ENCODE data around the gene ARPC1A. TPM values are rescaled to one million over a fixed set of nuclear protein-coding genes. Genes with fewer than 3 reads are reported as not detected.
"Not testable (repeated sequence)": the region's sequence is repeated elsewhere in the genome, so short reads cannot be mapped to it uniquely, and the experiment has no call there.

The ARPC1A gene
- total RNA-seq, 1 donor from 2014 or later = 269 TPM

- no peak for TF ChIP-seq CTCF (IDR thresholded peaks at IDR 0.05; ENCODE audit: insufficient read depth, low read length, severe bottlenecking)
- peaks cover 44% of the 10 kb centered on the region for H3K36me3 ChIP-seq (ENCODE audit: control insufficient read depth, insufficient read depth, low read length)
- FAIRE-seq = no peak
Observed at GRCh38 chr7:99385564-99385963, 59.9 kb downstream of the ARPC1A start.

GRCh38 chr7:99386584-99387238 lies 61.0 kb downstream of the ARPC1A start:
- Histone ChIP-seq H3K4me3 (ENCODE audit: low read depth, low read length) (no peak overlapping the region), H3K27me3 (ENCODE audit: control insufficient read depth, insufficient read depth, low read length) (no peaks in the 10 kb centered on the region), H3K36me3 (ENCODE audit: control insufficient read depth, insufficient read depth, low read length) (peaks cover 42% of the 10 kb centered on the region)
- FAIRE-seq = no peak
- peak; percentile 24 for TF ChIP-seq CTCF (IDR thresholded peaks at IDR 0.05; ENCODE audit: insufficient read depth, low read length, severe bottlenecking)
- no peak for DNase-seq (ENCODE audit: low read depth)

More at GRCh38 chr7:99385564-99385963, 59.9 kb downstream of the ARPC1A start:
- Histone ChIP-seq H3K4me3 (ENCODE audit: low read depth, low read length) (no peak overlapping the region), H3K27me3 (ENCODE audit: control insufficient read depth, insufficient read depth, low read length) (no peaks in the 10 kb centered on the region)
- no peak for DNase-seq (ENCODE audit: low read depth)

GRCh38 chr7:99387239-99387635 lies 61.5 kb downstream of the ARPC1A start:
- not testable (repeated sequence) for H3K4me3 ChIP-seq (ENCODE audit: low read depth, low read length); FAIRE-seq
- H3K36me3 ChIP-seq (ENCODE audit: control insufficient read depth, insufficient read depth, low read length) = peaks cover 43% of the 10 kb centered on the region

GRCh38 chr7:99387912-99388311 lies 62.2 kb downstream of the ARPC1A start:
- no peak for FAIRE-seq

More at GRCh38 chr7:99387239-99387635, 61.5 kb downstream of the ARPC1A start:
- DNase-seq (ENCODE audit: low read depth); H3K27me3 ChIP-seq (ENCODE audit: control insufficient read depth, insufficient read depth, low read length): not testable (repeated sequence)

GRCh38 chr7:99389772-99390171 lies 64.1 kb downstream of the ARPC1A start:
- FAIRE-seq (no peak), DNase-seq (ENCODE audit: low read depth) (no peak)
- no peaks in the 10 kb centered on the region for H3K27me3 ChIP-seq (ENCODE audit: control insufficient read depth, insufficient read depth, low read length)
- H3K36me3 ChIP-seq (ENCODE audit: control insufficient read depth, insufficient read depth, low read length) = peaks cover 49% of the 10 kb centered on the region
- no peak for TF ChIP-seq CTCF (IDR thresholded peaks at IDR 0.05; ENCODE audit: insufficient read depth, low read length, severe bottlenecking)
- no peak overlapping the region for H3K4me3 ChIP-seq (ENCODE audit: low read depth, low read length)

More at GRCh38 chr7:99387912-99388311, 62.2 kb downstream of the ARPC1A start:
- no peaks in the 10 kb centered on the region for H3K27me3 ChIP-seq (ENCODE audit: control insufficient read depth, insufficient read depth, low read length)
- DNase-seq (ENCODE audit: low read depth) = no peak
- H3K4me3 ChIP-seq (ENCODE audit: low read depth, low read length) = no peak overlapping the region
- TF ChIP-seq CTCF (IDR thresholded peaks at IDR 0.05; ENCODE audit: insufficient read depth, low read length, severe bottlenecking) = no peak
- peaks cover 44% of the 10 kb centered on the region for H3K36me3 ChIP-seq (ENCODE audit: control insufficient read depth, insufficient read depth, low read length)

GRCh38 chr7:99390941-99391602 lies 65.4 kb downstream of the ARPC1A start:
- H3K27me3 ChIP-seq (ENCODE audit: control insufficient read depth, insufficient read depth, low read length) = no peaks in the 10 kb centered on the region
- no peak for TF ChIP-seq CTCF (IDR thresholded peaks at IDR 0.05; ENCODE audit: insufficient read depth, low read length, severe bottlenecking)
- peaks cover 51% of the 10 kb centered on the region for H3K36me3 ChIP-seq (ENCODE audit: control insufficient read depth, insufficient read depth, low read length)
- FAIRE-seq = peak; percentile 28
- no peak for DNase-seq (ENCODE audit: low read depth)
- no peak overlapping the region for H3K4me3 ChIP-seq (ENCODE audit: low read depth, low read length)

Measured in bronchial epithelial cell (primary cell).